ENCODE results near the gene AGTRAP.

AGTRAP gene

GRCh38 chr1:11735854-11736745 is at the start of gene AGTRAP:
Gene AGTRAP (plus strand): TSS chr1:11736136. CDS start chr1:11736209, 73 bp downstream.
- DNase-seq (ENCODE audit: low read depth): peak; percentile 68

- no peak for DNase-seq (ENCODE audit: low read depth)
These were observed 47.4 kb upstream of the AGTRAP start for GRCh38 chr1:11688506-11688905.

DNA sequence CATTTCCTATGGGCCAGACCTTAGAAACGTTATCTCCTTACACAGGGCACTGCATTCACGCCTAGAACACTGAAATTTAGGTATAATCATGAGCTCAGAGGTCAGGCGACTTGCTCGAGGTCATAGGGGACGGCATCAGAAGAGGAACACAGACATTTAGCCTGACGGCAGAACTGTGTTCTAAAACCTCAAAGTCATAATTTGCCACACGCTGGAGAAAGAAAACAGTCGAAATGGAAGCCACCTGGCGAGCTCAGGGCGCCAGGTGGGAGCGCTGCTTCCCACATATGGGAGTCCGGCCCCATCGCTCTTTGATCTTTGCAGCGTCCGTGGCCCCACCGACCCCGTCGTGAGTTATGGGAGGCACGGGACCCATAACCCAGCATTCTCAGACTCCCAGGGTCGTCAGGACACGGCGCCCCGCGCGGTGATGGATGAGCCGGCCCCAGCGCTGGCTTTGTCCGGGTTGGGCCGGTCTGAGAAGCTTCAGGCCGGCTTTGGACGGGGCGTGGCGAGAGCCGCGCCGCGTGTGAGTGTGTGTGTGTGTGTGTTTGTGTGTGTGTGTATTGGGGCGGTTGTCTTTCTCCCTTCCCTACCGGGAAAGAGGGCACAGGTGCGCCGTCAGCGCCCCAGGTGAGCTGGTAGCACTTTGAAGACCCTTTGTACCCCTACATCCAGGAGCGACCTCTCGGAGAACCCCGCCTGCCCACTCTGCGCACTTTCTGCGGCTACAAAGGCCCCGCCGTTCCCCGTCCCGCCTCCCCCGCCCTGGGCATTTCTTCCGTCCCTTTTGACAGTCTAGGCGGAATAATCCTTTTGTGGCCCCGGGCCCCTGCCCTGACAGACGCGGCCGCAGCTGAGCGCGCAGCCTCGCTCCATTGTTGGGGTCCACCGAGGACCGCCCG is 45.3 kb upstream of the AGTRAP start:
- DNase-seq (ENCODE audit: low read depth): no peak

DNA sequence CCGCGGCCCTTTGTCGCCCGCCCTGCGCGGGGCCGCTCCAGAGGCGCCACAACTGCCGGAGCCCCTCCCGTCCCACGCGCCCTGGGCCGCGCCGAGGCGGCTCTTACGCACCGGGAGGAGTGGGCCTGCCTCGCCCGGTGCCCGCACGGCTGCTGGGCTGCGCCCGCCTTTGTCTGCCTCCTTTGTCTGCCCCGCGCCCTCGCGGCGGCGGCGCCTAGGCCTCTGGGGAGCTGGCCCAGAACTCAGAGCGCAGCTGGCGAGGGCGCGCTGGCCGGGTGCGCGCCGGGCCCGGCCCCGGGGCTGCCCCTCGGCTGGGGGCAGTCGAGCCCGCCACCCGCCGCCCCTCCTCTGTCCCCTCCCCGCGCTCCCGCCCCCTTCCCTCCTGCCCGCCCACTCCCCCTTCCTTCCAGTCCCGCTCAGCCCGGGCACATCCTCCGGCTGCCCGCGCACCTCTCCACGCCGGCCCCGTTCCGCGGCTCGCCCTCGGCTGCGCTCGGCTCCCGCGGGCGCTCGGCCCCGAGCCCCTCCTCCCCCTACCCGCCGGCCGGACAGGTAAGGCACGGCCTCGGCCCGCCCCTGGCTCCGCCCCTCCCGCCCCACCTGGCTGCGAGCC is 44.5 kb upstream of the AGTRAP start, which contains the start of gene DRAXIN:
Gene DRAXIN (plus strand): TSS at position 409 of the 613 bp plus-strand sequence. CDS start 14,549 bp downstream, outside the sequence.
- no peak for DNase-seq (ENCODE audit: low read depth)

DNA sequence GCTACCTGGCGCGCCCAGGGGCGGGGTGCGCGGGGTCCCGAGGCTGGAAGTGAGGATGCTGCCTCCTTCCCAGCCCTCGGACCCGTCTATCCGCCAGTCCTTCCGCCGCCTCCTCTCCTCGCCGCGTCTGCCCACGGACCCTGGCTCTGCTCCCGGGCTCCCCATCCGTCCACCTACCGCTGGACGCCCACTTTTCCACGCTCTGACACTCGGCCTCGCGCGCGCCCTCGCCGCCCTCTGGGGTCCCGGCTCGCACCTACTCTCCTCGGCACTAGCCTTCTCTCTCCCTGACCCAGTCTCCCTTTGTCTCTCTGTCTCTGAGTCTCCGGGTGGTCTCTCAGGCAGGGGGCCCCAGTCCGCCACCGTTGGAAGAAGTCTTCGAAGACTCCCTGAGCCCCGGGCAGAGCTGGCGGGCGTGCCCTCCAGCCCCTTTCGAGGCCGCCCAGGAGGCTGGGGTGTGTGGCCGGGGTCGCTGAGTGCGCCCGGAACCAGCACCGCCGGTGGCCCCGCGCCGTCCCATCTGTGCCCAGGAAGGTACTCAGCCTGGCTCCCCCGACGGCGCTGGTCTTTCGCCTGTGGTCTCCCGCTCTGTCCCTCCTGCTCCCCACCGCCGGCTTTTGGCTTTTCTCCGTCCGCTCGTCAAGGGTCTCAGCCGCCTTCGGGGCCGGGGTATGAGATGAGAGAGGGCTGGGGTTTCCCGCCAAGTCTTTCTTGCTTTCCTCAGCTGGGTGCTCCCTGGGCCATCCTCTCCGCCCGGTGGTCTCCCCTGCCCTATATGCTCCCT is 43.8 kb upstream of the AGTRAP start:
- no peak for DNase-seq (ENCODE audit: low read depth)

DNA sequence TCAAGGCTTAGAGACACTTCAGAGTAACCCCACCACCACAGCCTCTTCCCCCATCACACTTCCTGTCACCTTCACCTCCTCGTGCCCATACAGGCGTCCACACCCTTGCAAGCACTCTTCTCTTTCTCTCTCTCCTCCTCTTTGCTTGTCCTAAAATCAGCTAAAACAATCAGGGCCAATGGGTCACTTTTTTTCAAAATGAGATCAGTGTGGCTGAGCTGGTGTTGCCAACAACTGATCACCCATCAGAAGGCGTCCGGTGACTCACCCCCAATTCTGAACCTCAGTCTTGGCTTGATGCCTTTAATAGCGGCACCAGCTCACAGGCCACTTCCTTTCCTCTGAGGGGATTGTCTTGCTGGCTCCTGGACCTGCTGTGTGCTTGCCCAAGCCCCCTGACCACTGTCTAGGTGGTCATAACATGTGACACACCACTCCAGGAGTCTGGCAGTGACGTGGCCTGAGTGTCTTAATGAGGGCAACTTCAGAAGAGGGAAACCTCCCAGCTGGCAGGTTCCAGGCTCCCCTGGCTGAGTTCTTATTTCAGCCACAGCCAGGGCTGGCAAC is 42.8 kb upstream of the AGTRAP start:
- DNase-seq (ENCODE audit: low read depth): peak; percentile 41

DNA sequence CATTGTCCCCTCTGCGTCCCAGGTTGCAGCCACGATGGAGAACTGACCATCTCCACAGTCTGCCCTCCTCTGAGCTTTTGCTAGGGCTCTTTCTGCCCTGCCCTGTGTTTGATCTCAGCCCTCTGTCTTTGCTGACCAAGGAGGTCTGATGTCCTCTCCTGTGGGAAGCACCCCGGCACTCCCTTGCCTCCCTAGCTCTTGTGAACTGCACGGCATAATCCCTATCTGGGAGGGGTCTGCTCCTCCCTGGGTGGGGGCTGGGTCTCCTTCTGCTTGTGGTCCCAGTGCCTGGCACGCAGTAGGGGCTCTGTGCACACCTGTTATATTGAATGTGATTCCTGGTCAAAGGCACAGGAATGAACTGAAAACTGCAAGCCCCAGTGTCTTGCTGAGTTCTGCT is 42.0 kb upstream of the AGTRAP start:
- no peak for DNase-seq (ENCODE audit: low read depth)

DNA sequence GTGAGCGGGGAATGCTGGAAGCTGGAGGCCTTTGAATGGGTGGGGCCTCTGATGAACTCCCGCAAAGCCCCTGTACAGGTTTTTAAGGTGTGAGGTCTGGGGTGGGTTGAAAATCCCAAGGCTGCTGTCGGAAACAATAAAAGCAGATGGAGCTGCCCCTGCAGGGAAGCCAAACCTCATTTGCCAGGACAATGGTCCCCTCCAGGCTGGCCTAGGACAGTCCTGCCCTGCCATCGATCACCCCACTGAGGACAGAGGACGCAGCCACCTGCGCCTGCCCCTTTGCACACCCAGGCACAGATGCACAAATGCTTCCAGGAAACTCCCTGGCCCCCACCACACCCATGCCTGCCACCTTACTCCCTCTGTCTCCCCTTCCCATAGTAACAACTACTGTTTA is 40.1 kb upstream of the AGTRAP start:
- no peak for DNase-seq (ENCODE audit: low read depth)

DNA sequence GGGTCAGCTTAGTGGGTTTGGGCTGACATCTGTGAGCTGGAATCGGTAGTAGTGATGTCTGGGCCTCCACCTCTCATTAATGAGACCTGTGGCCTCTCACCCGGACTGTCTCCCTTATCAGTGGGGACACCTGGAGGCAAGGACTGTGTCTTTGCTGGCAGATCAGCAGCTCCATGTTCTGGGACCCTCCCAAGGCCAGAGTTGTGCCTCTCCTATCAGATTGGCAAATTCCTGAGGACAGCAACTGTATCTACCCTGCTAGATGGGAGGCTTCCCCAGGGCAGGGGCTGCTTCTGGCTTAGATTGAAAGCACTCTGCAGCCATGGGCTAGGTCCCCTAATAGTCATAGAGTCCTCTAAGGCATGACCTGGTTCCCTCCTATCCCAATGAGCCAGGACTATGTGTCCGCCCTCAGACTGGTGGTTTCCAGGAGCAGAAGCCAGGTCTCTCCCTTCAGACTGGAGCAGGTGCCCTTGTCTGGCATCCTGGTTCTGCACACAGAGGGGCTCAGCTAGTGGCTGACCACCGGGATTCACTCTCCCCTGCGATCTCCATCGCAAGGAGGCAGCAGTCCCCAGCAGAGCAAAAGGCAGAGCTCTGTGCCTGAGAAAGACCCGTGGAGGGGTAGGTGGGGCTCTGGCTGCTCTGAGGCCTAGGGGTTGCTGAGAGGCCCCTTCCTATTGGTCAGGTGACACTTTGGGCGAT is 38.6 kb upstream of the AGTRAP start:
- no peak for DNase-seq (ENCODE audit: low read depth)

- no peak for DNase-seq (ENCODE audit: low read depth)
These were observed 38.1 kb upstream of the AGTRAP start for GRCh38 chr1:11697893-11698210.

GRCh38 chr1:11700601-11701467 is 35.1 kb upstream of the AGTRAP start:
- no peak for DNase-seq (ENCODE audit: low read depth)

- DNase-seq (ENCODE audit: low read depth): no peak
These were observed 34.4 kb upstream of the AGTRAP start for GRCh38 chr1:11701551-11701961.

DNA sequence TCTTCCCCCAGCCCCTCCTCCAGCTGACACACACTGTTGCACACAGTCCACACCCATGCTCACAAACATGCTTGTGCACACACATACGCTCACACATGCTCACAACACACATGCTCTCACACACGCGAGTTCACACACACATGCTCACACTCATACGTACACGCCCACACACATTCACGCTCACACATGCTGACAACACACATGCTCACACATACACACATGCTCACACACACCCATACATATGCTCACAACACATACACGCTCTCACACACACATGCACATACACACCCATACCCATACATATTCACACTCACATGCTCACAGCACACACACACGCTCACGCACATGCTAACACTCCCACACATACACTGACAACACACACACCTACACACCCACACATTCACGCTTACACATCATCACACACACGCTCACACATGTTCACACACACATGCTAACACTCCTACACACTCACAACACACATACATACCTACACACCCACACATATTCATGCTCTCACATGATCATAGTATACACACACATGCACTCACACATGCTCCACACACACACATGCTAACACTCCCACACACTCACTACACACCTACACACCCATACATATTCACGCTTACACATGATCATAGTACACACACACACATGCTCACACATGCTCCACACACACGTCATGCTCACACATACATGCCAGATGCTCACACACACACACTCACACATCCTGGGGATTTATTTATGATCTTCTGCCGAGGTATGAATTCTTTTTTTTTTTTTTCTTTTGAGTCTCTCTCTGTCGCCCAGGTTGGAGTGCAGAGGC is 33.7 kb upstream of the AGTRAP start:
- DNase-seq (ENCODE audit: low read depth): no peak

- no peak for DNase-seq (ENCODE audit: low read depth)
These were observed 32.4 kb upstream of the AGTRAP start for GRCh38 chr1:11703357-11704193.

DNA sequence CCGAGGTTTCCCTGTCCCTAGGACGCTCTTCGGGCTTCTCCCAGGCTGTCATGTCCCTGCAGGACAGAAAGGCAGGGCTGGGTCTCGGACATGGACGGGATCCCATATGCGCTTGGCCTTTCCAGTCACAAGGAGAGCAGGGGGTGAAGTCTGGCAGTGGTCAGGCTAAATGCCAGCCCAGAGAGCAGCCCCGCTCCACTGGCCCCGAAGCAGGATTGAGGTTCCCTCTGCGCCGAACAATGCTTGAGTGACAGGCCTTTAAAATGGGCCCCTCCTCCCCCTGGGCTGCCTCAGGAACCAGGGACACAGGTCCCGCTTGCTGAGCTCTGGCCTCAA is 31.8 kb upstream of the AGTRAP start:
- no peak for DNase-seq (ENCODE audit: low read depth)

DNA sequence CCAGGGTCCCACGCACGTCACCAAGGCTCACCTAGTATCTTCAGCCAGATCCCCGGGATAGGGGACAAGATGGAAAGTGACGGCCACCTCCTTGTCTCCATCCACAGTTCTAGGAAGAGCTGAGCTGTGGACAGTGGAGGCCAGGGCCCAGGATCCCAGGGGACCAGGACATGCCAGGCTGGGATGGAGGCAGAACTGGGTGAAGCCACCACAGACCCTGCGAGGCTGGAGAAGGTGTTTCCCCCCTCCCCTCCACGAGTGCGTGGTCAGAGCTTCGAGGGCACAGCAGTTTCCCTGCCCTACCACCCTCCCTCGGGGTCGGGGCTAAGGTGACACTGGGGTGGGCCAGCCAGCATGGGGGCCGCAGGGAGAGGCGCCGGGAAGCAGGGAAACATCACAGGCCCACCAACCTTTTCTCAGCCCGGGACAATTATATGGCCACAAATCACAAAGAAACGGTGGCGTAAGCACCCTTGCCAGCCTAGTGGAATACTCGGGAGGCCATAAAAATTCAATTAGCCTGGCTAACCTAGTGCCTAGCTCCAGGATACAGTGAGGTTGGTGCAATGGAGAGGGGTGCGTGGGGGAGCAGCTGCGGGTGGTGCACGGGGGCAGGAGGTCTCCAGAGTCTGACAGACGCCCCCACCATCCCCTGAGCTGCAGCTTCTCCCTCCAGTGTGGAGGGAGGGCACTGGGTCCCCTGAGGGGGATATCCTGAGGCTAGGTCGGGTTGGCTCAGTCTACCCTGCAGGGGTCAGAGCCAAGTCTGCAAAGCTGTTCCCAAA is 31.1 kb upstream of the AGTRAP start:
- no peak for DNase-seq (ENCODE audit: low read depth)

- no peak for DNase-seq (ENCODE audit: low read depth)
These were observed 30.3 kb upstream of the AGTRAP start for GRCh38 chr1:11705596-11705995.

Measured in activated gamma-delta T cell treated with anti-CD3 and anti-CD28 coated beads, Interleukin-2, amount 50 U/mL, for 16 hours (primary cell).